ENCODE data around the gene DRGX.

DNA sequence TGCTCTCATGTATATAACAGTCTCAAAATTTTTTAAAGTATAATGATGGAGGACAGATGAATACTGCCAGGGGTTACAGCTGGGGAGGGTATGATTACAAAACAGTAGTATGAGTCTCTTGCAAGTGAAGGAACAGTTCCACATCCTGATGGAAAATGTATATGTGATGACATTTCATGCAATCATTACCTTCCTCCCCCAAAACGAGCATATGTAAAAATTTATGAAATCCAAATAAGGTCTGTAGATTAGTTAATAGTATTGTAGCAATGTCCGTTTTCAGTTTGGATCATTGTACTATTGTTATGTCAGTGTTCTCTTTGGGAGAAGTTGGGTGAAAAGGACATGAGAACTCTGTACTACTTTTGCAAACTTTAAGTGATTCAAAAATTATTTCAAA lies 38.0 kb downstream of the DRGX start:
- TF ChIP-seq EZH2 (IDR thresholded peaks at IDR 0.05; ENCODE audit: borderline replicate concordance, insufficient read depth, low read depth, low read length, poor library complexity, severe bottlenecking) (no peak), CTCF (IDR thresholded peaks at IDR 0.05) (no peak)

All from B cell (primary cell).